HG03457 (cell line): ENCODE measurements around the gene DNAAF1.
"Not testable (repeated sequence)": the region's sequence is repeated elsewhere in the genome, so short reads cannot be mapped to it uniquely, and the experiment has no call there.

Experiments
- ATAC-seq: cut with Tn5 transposase; IDR thresholded peaks from one replicate; pipeline ENCODE4 v1.9.1; 2021; ENCODE audit warnings: moderate number of reproducible peaks; ENCODE audit not compliant: unreplicated experiment

Gene DNAAF1

DNA sequence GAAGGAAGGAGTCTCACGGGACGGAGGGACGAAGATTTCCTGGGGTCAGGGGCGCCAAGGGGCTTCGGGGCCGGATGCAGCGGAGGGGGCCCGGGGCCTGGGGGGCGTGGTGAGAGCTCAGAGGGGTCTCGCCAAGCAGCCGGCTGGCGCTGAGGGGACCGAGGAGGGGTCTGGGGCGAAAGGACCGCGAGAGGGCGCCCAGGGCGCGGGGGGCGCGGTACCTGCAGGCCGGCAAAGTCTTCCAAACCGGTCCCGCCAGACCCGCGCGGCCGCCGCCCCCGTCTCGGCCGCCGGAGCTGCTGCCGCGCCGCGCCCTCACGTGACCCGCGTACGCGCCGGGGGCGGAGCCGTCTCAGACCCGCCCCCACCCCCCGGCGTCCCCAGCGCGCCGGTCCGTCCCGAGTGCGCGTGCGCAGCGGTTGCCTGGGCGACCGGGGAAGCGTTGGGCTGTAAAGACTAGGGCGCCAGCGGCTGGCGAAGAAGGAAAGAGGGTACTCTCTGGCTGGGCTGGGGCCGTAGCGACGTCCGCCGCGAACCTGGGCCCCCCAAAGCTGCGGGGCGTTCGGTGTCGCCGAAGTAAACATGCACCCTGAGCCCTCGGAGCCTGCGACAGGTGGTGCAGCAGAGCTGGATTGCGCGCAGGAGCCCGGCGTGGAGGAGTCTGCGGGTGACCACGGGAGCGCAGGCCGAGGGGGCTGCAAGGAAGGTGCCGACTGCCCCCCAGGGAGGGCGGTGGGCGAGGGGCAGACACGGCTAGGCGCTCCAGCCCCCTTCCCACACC lies at the start of gene DNAAF1, which contains the start of gene HSDL1:
DNAAF1 (plus strand) TSS at position 450 of the 781 bp plus-strand sequence; CDS start at position 583, 133 bp downstream.
HSDL1 (minus strand) TSS at position 319 of the 781 bp plus-strand sequence. CDS start 13,856 bp downstream, outside the sequence.
- ATAC-seq = peak; percentile 65

DNA sequence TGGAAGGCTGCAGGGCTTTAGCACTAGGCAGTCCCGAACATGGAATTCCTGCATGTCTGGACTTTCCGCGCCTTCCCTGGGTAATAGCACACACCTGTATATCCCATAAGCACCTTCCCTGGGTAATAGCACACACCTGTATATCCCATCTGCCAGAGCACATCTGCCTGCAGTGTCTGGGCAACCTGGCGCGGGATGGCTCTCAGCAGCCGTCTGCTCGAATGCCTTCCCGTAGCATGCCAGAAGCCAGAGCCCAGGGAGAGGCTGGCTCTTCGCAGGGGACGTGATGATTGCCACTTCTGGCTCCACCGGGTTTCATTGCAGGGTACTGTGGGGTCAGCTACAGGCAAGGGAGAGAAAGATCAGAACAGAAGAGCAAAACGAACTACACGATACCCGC lies 49.6 kb upstream of the DNAAF1 start:
- no peak for ATAC-seq

DNA sequence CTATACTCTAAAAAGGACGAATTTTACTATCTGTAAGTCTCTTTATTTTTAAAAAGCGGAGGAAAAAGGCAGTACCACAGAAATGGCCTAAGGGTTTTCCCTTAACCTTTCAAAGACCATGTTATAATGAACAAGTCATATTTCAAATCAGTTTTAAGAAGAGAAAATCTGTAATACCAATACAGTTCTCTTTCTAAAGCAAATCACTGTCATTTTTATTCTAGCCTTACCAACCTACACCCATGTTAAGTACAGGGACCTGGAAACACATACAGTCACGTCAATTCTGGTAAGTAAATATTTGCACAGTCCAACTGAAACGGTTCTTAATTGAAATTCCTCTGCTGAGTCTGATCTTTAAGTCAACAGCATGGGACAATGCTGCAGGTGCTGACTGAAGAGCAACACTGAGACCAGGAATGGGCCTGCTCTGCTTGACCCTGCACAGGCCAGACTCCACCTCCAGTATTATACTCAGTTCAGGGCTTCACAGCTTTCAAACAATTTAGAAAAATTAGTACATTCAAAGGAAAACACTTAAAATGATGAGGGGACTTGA lies 48.6 kb upstream of the DNAAF1 start:
- ATAC-seq = no peak

DNA sequence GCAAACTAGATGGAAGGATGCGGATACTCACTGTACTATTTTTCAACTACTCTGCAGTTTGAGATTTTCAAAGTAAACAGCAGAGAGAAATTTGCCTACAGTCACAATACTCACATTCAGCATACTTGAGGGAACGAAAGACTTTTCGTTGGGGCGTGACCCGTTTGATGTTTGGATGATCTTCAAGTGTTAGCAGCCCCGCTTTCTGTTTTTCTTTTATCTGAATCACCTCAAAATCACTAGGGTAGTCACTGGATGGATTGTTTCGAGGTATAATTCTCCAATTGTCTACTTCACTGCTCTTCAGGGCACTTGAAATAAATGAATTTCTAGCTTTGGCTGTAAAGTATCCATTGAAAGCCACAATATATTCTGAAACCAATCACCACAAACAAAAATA lies 46.2 kb upstream of the DNAAF1 start:
- ATAC-seq = no peak

DNA sequence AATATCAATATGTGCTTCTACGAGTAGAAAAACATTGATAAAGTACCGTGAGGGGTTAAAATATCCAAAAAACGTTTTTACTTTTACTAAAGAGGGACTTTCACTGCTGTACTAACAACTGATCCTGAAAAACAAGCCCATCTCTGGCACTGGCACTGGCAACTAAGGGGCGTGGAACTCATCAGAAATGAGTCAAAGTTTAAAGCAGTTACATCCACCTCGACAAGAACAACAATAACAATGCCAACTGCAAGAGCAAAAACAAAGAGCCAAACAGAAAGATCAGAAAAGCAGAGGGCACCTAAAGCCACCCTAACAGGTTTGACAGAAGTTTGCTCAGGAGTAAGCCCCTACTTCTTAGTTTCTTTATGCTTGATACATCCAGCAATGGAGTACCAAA lies 41.4 kb upstream of the DNAAF1 start:
- no peak for ATAC-seq

DNA sequence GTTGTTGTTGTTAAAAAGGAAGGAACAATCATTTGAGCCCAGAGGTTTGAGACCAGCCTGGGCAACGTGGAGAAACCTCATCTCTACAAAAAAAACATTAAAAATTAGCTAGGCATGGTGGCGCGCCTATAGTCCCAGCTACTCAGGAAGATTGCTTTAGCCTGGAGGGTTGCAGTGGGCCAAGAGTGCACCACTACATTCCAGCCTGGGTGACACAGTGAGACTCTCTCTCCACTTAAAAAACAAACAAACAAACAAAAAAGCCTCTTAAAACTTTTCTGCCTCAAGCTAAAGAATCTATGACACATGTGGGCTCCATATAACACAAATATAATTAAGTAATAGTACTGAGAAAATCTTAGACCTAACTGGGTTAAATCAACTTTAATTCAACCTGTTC lies 40.9 kb upstream of the DNAAF1 start:
- no peak for ATAC-seq

DNA sequence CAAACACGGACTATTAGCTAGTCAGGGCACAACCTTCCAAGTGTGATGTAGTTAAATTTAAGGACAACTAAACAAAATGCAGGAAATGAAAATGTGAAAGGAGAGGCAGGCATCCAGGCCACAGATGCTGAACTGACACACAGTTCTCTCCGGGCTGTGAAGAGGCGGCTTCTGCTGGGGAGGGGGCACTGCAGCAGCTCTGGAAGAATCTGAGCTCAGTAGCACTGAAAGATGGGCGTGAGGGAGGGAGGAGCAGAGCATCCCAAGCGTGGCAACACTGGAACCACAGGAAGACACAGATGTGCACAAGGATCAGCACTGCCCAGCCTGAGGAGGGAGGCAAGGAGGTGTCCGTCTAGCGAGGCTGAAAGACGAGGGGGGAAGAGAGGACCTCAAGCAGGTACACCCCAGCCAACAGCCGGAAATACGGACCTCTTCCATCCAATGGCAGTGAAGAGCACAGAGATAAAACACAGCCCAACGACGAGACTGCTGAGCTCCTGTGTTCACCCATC lies 39.8 kb upstream of the DNAAF1 start:
- ATAC-seq = no peak

DNA sequence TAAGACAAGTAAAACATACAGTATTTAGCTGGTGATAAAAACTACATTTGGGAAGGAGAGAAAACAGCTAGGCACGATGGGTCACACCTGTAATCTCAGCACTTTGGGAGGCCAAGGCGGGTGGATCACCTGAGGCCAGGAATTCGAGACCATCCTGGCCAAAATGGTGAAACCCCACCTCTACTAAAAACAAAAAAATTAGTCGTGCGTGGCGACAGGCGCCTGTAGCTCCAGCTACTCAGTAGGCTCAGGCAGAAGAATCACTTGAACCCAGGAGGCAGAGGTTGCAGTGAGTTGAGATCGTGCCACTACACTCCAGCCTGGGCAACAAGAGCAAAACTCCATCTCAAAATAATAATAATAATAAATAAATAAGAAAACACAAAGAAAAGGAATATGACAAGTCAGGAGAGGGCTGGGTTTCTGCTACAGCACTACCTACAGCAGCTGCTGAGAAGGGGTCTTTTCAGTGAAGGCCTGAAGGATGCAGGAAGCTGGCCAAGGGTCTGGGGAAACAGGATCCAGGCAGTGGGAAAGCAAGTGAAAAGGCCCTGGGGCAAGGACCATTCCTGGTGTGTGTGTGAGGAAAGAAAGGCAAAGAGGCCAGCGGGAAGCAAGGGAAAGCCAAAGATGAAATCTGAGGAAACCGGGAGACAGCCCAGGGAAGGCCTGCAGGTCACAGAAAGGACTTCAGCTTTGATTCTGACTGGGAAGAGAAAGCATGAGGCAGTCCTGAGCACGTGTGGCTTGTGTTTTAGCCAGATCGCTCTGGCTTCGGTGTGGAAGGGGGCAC lies 39.0 kb upstream of the DNAAF1 start:
- ATAC-seq = no peak

DNA sequence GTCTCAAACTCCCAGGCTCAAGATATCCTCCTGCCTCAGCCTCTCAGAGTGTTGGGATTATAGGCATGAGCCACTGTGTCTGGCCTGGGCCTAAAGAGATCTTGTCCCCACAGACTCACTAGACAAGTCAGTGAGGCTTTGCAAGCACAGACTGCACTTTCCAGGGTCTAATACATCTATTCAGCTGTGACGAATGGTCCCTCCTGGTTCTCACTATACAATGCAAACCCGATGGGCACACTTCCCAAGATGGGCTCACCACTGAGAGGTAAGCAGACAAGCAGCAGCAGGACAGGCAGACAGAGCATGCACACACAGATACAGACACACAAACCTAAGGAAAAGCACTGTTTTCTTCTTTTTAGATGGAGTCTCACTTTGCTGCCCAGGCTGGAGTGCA lies 37.2 kb upstream of the DNAAF1 start:
- ATAC-seq = no peak

DNA sequence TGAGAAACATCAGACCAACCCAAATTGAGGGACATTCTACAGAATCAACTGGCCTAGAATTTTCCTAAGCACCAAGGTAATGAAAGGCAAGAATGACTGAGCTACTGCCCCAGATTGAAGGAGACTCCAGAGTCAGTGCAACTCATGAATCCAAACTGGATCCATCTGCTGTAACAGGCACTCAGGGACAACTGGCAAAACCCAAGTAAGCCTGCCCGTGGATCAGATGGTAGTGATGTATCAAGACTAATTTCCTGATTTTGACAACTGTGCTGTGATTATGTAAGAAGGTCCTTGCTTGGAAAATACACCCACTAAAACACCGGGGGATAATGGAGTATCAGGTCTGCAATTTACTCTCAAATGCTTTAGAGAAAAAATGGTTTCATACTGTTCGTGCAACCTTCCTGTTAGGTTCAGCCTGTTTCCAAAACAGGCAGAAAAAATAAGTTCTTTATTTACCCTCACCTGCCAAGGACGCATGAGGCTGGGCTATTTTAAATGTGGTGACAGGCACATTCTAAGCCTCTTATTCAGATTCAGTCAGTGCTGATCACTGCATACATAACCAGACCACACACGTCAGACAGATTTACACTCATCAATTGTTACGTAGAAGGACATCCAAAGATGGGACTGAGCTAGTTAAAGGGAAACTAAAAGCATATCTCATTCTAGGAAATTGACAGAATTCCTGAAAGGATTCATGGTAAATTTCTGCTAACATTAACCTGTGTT lies 35.3 kb upstream of the DNAAF1 start:
- no peak for ATAC-seq

DNA sequence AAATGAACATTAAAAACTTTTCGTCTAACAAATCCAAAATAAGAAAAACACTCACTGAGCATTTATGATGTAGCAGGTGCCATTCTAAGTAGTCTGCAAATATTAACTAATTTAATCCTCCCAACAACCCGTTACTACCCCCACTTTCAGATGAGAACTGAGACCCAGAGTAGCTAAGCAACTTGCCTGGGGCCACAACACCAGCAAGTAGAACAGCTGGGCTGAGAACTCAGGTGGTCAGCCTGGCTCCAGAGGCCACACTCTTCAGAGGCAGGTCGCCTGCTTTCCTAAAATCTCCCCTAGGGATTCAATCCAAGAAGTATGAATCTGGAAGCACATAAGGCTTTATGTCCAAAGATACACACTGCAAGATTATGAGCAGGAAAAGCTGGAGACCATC lies 34.6 kb upstream of the DNAAF1 start:
- ATAC-seq = no peak

DNA sequence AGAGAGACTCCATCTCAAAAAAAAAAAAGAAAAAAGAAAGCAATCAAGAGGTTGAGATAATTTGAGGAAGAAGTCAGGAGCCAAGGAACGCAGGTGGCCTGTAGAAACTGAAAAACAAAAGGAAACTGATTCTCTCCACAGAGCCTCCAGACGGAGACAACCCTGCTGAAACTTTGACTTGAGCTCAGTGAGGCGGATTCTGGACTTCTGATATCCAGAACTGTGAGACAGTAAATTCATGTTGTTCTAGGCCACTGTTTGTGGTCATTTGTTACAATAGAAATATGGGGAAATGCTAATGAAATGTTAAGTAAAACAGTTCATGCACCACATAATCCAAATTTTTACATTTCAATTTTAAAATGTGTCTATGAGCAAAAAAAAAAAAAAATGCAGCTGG lies 33.6 kb upstream of the DNAAF1 start:
- no peak for ATAC-seq

DNA sequence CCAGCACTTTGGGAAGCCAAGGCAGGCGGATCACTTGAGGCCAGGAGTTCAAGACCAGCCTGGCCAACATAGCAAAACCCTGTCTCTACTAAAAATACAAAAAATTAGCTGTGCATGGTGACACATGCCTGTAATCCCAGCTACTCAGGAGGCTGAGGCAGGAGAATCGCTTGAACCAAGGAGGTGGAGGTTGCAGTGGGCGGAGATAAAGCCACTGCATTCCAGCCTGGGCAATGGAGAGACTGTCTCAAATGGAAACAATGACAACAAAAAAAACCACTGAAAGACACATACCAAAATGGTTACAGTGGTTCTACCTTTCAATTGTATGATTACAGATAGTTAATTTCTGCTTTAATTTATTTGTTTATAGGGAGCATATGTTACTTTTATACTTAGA lies 33.2 kb upstream of the DNAAF1 start:
- not testable (repeated sequence) for ATAC-seq

DNA sequence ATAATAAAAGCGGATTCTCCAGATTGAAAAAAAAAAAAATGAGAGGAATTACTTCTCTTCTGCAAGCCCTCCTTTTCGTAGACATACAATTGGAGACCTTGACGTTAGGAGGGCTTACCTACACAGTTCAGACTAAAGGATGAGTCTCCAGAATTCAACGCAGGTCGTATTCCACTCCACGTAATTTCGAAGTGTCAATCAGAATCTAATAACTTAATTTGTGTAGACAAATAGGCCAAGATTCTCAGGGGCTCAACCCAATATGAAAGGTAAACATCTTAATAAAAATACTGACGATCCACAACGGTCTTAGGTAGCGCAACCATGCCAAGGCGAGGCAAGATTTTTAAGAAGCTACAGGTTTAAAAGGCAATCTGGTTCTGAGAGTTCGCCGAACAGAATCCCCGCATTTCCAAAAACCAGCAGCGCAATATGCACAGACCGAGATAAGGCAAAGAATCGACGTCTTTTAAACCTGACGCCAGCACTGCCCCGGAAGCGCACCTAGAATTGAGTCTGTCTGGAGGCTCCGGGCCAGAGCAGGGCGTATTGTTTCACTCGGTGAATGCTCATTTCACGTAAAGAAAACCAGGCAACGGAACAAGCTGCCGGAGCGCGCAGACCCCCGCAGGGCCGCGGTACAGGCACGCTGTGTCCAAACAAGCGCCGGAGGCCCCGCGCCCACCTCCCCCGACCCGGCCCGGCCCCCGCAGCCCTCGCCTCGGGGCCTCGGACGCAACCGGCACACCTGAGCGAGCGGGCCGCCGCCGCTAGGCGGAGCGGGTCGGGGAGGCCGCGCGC lies 29.0 kb upstream of the DNAAF1 start:
- peak; percentile 28 for ATAC-seq

DNA sequence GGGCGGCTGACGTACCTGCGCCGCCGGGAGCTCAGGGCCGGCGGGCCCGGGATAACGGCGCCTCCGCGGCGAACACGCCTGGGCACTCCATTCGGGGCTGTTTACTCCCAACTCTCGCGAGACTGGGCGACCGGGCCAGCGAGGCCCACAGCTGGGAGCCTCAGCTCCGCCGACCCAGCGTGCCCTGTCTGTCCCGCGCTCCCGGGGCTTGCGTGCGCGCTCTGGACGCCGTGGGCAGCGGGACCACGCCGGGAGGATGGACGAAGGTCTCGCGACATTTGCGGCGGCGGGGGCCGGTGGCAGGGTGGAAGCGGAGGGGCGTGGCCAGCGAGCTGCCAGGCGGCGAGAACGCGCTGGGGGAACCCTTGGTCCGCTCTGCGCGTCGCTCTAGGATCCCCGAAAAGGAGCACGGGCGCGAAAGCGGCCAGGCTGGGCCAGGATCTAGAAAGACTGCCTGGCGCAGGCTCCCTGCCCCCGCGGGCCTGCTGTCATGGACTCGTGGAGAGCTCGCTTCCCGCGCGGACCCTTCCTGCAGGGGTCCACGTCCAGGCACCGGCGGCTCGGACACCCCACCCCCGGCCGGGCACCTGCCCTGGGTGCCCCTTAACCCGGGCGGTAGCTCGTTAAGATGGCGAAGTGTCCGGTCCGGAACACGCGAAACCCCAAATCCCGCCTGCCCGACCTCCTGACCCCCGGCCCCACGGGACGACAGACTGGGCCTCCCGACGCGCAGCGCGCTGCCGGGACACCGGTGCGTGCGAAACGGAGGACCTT lies 28.2 kb upstream of the DNAAF1 start, which contains the start of gene MBTPS1:
MBTPS1 (minus strand) TSS at position 223 of the 774 bp plus-strand sequence. CDS start 15,159 bp downstream, outside the sequence.
- peak; percentile 75 for ATAC-seq

DNA sequence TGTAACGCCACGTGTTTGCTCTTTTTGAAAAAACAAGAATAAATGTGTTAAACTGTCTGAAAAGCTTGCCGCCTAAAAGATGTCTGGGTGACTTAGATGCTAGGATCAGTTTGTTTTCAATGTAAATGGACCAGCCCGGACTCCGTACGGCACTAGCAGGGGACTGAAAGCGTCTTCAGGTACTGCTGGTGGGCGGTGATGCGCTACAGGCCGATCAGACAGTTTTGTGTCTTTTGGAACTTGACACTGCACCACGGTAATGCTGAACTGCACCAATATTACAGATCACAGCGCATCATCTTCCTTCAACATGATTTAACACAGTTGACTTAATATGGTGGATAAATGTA lies 27.6 kb upstream of the DNAAF1 start:
- ATAC-seq = no peak

DNA sequence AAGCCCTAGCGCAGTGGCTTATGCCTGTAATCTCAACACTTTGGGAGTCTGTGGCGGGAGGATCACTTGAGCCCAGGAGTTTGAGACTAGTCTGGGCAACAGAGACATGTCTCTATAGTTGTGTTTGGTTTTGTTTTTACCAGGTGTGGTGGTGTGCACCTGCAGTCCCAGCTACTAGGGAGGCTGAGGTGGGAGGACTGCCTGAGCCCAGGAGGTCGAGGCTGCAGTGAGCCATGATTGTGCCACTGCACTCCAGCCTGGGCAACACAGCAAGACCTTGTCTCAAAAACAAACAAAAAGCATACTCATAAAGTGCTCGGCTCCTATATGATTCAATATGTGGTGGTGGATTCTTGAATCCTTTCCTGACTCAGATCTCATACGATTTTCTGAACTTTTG lies 26.8 kb upstream of the DNAAF1 start:
- not testable (repeated sequence) for ATAC-seq

DNA sequence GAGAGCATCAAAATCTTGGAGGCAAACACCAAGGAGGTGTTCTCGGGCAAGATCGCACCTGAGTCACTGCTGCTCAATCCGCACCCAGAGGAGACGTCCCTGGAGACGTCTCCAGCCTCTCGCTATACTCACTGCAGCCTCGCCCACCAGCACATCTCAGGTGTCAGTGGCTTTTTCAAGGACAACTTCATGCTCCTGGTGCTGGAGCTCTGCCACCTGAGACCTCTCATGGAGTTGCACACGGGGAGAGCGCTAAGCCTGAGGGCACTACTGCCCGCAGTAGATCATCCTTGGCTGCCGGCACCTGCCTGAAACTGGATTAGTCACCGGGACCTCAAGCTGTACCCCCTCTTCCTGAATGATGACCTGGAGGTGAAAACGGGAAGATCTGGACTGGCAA lies 25.7 kb upstream of the DNAAF1 start:
- no peak for ATAC-seq

DNA sequence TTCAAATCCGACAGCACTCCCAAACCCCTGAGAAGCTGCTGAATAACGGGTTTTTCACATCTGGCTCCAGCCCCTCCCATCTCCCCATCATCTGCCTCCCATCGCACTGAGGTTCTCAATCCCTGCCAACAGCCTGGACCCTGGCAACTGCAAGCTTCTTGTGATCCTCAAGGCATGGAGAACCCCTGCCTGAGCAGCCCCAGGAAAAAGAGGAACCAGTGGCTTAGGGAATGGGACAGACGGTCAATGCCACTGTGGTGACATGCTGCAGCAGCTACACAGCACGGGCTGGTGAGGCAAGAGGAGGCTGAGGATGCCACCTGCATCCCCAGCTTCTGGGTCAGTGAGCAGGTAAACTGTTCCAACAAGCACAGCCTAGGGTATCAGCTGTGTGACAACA lies 25.1 kb upstream of the DNAAF1 start:
- no peak for ATAC-seq
